Right atrium auricular region (tissue), 2 donors: ENCODE measurements around the gene FOXE1. TPM values are rescaled to one million over a fixed set of nuclear protein-coding genes. Genes with fewer than 3 reads are reported as not detected.

Source experiments
- DNase-seq: peaks from one replicate; pipeline ENCODE4 v3.0.0-alpha.2; 2019; ENCODE audit warnings: low spot score
- H3K27ac ChIP-seq, 2 donors: fragments of 200-600 bp; sonication (generic); 1 replicate in 1 of 2; 2 replicates in 1 of 2; pipeline ENCODE4 v1.5.1; 2016 to 2019
- H3K27me3 ChIP-seq, 2 donors: fragments of 200-600 bp; sonication (generic); one replicate each; pipeline versions ENCODE4 v1.5.1 to v1.6.0; 2017 to 2019
- H3K36me3 ChIP-seq: fragments of 200-600 bp; sonication (generic); one replicate; pipeline ENCODE4 v1.5.1; 2016
- H3K4me1 ChIP-seq, 2 donors: fragments of 200-600 bp; sonication (generic); one replicate each; pipeline versions ENCODE4 v1.5.1 to v1.6.0; 2017 to 2019
- H3K4me3 ChIP-seq, 2 donors: fragments of 200-600 bp; sonication (generic); 1 replicate in 1 of 2; 2 replicates in 1 of 2; pipeline ENCODE4 v1.5.1; 2017 to 2019; ENCODE audit warnings: mild to moderate bottlenecking in 1 of 2, moderate library complexity in 1 of 2
- H3K9me3 ChIP-seq, 2 donors: fragments of 200-600 bp; sonication (generic); one replicate each; pipeline ENCODE4 v1.5.1; 2019
- CTCF ChIP-seq, 2 donors: fragments of 200-600 bp; sonication (generic); IDR thresholded peaks; one replicate each; pipeline ENCODE4 v1.5.1; 2019; ENCODE audit warnings: antibody characterized with exemption in 2 of 2
- total RNA-seq, 2 donors: library from RNA; depleted of rRNA; stranded (reverse); fragments of >200 nt; gene quantifications; one replicate each; pipeline ENCODE4 v1.1.0, GENCODE V29; 2016

The FOXE1 gene
- total RNA-seq, 2 donors from 2014 or later = not detected

GRCh38 chr9:97808972-97809371, 44.1 kb upstream of the FOXE1 start:
- Histone ChIP-seq H3K27ac (no peak overlapping the region), H3K27me3 (no peaks in the 10 kb centered on the region), H3K36me3 (no peaks in the 10 kb centered on the region), H3K9me3 (no peaks in the 10 kb centered on the region), H3K4me3 (no peak overlapping the region), H3K4me1 (no peaks in the 10 kb centered on the region)
- TF ChIP-seq CTCF (IDR thresholded peaks at IDR 0.05) = no peak
- no peak for DNase-seq

- no peak for TF ChIP-seq CTCF (IDR thresholded peaks at IDR 0.05)
- DNase-seq = no peak
- Histone ChIP-seq H3K4me1 (no peaks in the 10 kb centered on the region), H3K36me3 (no peaks in the 10 kb centered on the region), H3K9me3 (no peaks in the 10 kb centered on the region), H3K27me3 (no peaks in the 10 kb centered on the region), H3K4me3 (no peak overlapping the region), H3K27ac (no peak overlapping the region)
Observed at GRCh38 chr9:97809666-97810344, 43.2 kb upstream of the FOXE1 start.

GRCh38 chr9:97811533-97812246, 41.3 kb upstream of the FOXE1 start:
- Histone ChIP-seq H3K27me3 (no peaks in the 10 kb centered on the region), H3K4me1 (no peaks in the 10 kb centered on the region), H3K4me3 (no peak overlapping the region), H3K9me3 (no peaks in the 10 kb centered on the region), H3K27ac (no peak overlapping the region), H3K36me3 (no peaks in the 10 kb centered on the region)
- no peak for DNase-seq
- TF ChIP-seq CTCF (IDR thresholded peaks at IDR 0.05) = no peak

GRCh38 chr9:97812247-97812543, 40.8 kb upstream of the FOXE1 start:
- no peak for DNase-seq
- no peaks in the 10 kb centered on the region for H3K9me3 ChIP-seq
- H3K4me1 ChIP-seq = no peaks in the 10 kb centered on the region
- no peaks in the 10 kb centered on the region for H3K36me3 ChIP-seq
- H3K4me3 ChIP-seq = no peak overlapping the region
- H3K27me3 ChIP-seq = no peaks in the 10 kb centered on the region
- TF ChIP-seq CTCF (IDR thresholded peaks at IDR 0.05) = no peak
- no peak overlapping the region for H3K27ac ChIP-seq

GRCh38 chr9:97813072-97813471, 40.0 kb upstream of the FOXE1 start:
- Histone ChIP-seq H3K9me3 (no peaks in the 10 kb centered on the region), H3K4me3 (no peak overlapping the region), H3K27ac (no peak overlapping the region), H3K4me1 (no peaks in the 10 kb centered on the region), H3K36me3 (no peaks in the 10 kb centered on the region), H3K27me3 (no peaks in the 10 kb centered on the region)
- TF ChIP-seq CTCF (IDR thresholded peaks at IDR 0.05) = no peak
- DNase-seq = no peak

- H3K4me1 ChIP-seq = no peaks in the 10 kb centered on the region
- H3K4me3 ChIP-seq = no peak overlapping the region
- no peak for TF ChIP-seq CTCF (IDR thresholded peaks at IDR 0.05)
- no peaks in the 10 kb centered on the region for H3K36me3 ChIP-seq
- H3K27ac ChIP-seq = no peak overlapping the region
- H3K27me3 ChIP-seq = no peaks in the 10 kb centered on the region
- H3K9me3 ChIP-seq = peaks cover 0 to 10% of the 10 kb centered on the region in 2 donors
- DNase-seq = no peak
Observed at GRCh38 chr9:97819735-97820134, 33.3 kb upstream of the FOXE1 start.
